ENCODE measurements around the gene LGALS9.

Gene LGALS9

DNA sequence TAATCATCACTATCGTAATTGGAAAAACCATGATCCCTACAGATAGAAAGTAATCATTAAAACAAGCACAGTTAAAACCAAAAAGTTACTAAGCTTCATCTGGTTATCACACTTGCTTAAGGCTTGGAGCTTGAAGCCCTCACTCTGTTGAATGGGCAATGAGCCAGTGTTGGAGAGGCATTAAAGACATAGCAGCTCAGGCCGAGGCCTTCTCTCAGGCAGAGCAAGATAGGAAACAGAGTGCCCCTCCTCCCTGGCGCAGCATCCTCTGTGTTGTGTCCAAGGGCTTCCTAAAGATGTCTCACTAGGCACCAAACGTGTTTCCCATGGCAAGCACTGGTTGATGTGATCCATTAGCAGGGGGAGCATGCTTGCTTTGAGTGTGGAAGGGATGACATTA is 34.9 kb upstream of the LGALS9 start:
- H3K4me3 ChIP-seq (ENCODE audit: low read depth in 1 of 2, low read length in 2 of 2): no peak overlapping the region
- peaks cover 11 to 36% of the 10 kb centered on the region in 2 donors for H3K36me3 ChIP-seq (ENCODE audit: control insufficient read depth in 1 of 2, insufficient read depth in 2 of 2, low read length in 2 of 2)
- no peaks in the 10 kb centered on the region for H3K9me3 ChIP-seq (ENCODE audit: control insufficient read depth in 1 of 2, low read length in 2 of 2)
- no peak overlapping the region for H3K27ac ChIP-seq (ENCODE audit: low read length)
- no peaks in the 10 kb centered on the region for H3K4me1 ChIP-seq (ENCODE audit: control insufficient read depth in 1 of 2, insufficient read depth in 2 of 2, low read length in 2 of 2)
- no peaks in the 10 kb centered on the region for H3K27me3 ChIP-seq (ENCODE audit: low read depth, low read length)

DNA sequence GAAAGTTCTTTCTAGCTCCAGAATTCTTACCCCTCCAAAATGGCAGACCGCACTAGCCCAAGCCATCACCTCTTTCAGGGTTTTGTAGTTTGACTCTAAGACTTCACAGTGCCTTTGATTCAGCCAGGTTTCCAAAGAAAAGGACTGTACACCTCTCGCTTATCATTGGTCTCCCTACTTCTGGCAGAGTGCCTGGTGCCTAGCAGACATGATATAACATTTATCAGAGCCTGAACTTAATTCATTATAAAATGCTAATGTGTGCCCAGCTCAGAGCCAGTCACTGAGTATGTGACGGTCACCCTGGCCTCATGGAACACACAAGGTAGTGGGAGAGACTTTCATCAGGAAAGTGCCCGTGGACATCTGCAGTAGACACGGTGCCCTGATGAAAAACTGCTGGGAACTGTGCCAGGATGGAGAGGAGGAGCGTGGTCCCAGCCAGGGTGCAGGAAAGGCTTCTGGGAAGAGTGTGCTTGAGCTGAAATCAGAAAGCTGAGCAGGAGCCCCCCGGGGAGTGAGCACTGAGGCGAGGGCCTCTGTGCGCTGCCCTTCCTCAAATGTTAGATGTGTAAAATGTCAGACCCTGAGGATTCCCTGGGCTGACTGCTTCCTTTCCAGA is 34.3 kb upstream of the LGALS9 start:
- H3K4me3 ChIP-seq (ENCODE audit: low read depth in 1 of 2, low read length in 2 of 2): no peak overlapping the region
- H3K36me3 ChIP-seq (ENCODE audit: control insufficient read depth in 1 of 2, insufficient read depth in 2 of 2, low read length in 2 of 2): peaks cover 11 to 34% of the 10 kb centered on the region in 2 donors
- no peaks in the 10 kb centered on the region for H3K4me1 ChIP-seq (ENCODE audit: control insufficient read depth in 1 of 2, insufficient read depth in 2 of 2, low read length in 2 of 2)
- no peaks in the 10 kb centered on the region for H3K9me3 ChIP-seq (ENCODE audit: control insufficient read depth in 1 of 2, low read length in 2 of 2)
- H3K27me3 ChIP-seq (ENCODE audit: low read depth, low read length): no peaks in the 10 kb centered on the region
- no peak overlapping the region for H3K27ac ChIP-seq (ENCODE audit: low read length)

GRCh38 chr17:27597188-27597580 is 33.8 kb upstream of the LGALS9 start:
- peaks cover 0 to 3% of the 10 kb centered on the region in 2 donors for H3K4me1 ChIP-seq (ENCODE audit: control insufficient read depth in 1 of 2, insufficient read depth in 2 of 2, low read length in 2 of 2)
- no peak overlapping the region for H3K27ac ChIP-seq (ENCODE audit: low read length)
- H3K27me3 ChIP-seq (ENCODE audit: low read depth, low read length): no peaks in the 10 kb centered on the region
- no peaks in the 10 kb centered on the region for H3K9me3 ChIP-seq (ENCODE audit: control insufficient read depth in 1 of 2, low read length in 2 of 2)
- peaks cover 11 to 29% of the 10 kb centered on the region in 2 donors for H3K36me3 ChIP-seq (ENCODE audit: control insufficient read depth in 1 of 2, insufficient read depth in 2 of 2, low read length in 2 of 2)
- H3K4me3 ChIP-seq (ENCODE audit: low read depth in 1 of 2, low read length in 2 of 2): no peak overlapping the region

GRCh38 chr17:27597783-27598320 is 33.1 kb upstream of the LGALS9 start:
- Histone ChIP-seq H3K4me1 (ENCODE audit: control insufficient read depth in 1 of 2, insufficient read depth in 2 of 2, low read length in 2 of 2) (peaks cover 0 to 3% of the 10 kb centered on the region in 2 donors), H3K27me3 (ENCODE audit: low read depth, low read length) (no peaks in the 10 kb centered on the region), H3K27ac (ENCODE audit: low read length) (no peak overlapping the region), H3K36me3 (ENCODE audit: control insufficient read depth in 1 of 2, insufficient read depth in 2 of 2, low read length in 2 of 2) (peaks cover 11 to 23% of the 10 kb centered on the region in 2 donors), H3K4me3 (ENCODE audit: low read depth in 1 of 2, low read length in 2 of 2) (no peak overlapping the region), H3K9me3 (ENCODE audit: control insufficient read depth in 1 of 2, low read length in 2 of 2) (no peaks in the 10 kb centered on the region)

DNA sequence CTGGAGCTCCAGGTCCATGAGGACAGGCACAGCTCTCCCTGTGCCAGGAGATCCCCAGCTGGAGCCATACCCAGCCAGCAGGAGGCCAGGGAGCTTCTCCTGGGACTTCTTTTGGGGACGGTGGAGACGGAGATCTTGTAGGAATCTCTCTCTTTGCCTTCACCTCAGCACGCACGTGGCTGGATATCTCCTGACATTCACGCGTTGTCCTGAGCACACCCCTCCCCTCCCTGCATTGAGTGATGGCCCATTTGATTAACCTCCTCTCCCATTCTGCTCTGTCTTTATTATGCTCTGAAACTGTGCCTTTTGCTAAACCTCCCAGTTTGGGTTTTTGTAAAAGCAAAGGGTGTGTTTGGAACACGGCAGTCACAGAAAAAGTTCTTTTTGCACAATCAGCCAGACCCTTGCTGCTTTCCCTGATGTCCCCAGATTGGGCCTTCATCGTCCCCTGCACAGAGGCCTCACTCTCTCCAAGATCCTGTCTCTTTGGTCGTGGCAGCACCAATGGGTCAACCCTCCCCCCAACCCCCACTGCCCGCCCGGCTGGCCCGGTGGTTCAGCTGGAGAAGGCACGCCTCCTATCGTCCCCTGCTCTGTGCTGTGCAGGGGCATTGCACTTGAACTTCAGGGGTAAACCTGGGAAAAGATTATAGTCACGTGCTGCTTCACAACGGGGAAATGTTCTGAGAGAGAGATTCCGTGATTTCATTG is 32.5 kb upstream of the LGALS9 start:
- Histone ChIP-seq H3K4me3 (ENCODE audit: low read depth in 1 of 2, low read length in 2 of 2) (no peak overlapping the region), H3K27ac (ENCODE audit: low read length) (no peak overlapping the region), H3K27me3 (ENCODE audit: low read depth, low read length) (no peaks in the 10 kb centered on the region), H3K4me1 (ENCODE audit: control insufficient read depth in 1 of 2, insufficient read depth in 2 of 2, low read length in 2 of 2) (peaks cover 0 to 3% of the 10 kb centered on the region in 2 donors), H3K36me3 (ENCODE audit: control insufficient read depth in 1 of 2, insufficient read depth in 2 of 2, low read length in 2 of 2) (peaks cover 11 to 20% of the 10 kb centered on the region in 2 donors), H3K9me3 (ENCODE audit: control insufficient read depth in 1 of 2, low read length in 2 of 2) (no peaks in the 10 kb centered on the region)

DNA sequence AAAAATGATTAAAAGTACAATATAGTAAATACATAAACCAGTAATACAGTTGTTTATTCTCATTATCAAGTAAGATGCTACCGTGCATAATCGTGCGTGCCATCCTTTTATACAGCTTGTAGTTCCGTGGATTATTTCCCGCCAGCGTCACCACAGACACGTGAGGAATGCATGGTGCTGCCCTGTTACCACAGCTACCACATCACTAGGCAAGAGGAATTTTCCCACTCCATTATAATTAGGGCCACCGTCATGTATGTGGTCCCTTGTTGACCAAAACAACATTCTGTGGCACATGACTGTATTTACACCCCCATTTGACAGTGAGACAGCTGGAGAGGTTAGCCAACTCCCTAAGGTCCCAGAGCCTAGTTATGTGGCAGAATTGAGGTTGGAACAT is 30.5 kb upstream of the LGALS9 start:
- H3K36me3 ChIP-seq (ENCODE audit: control insufficient read depth in 1 of 2, insufficient read depth in 2 of 2, low read length in 2 of 2): peaks cover 19 to 39% of the 10 kb centered on the region in 2 donors
- peaks cover 0 to 3% of the 10 kb centered on the region in 2 donors for H3K4me1 ChIP-seq (ENCODE audit: control insufficient read depth in 1 of 2, insufficient read depth in 2 of 2, low read length in 2 of 2)
- H3K27me3 ChIP-seq (ENCODE audit: low read depth, low read length): no peaks in the 10 kb centered on the region
- H3K27ac ChIP-seq (ENCODE audit: low read length): no peak overlapping the region
- H3K4me3 ChIP-seq (ENCODE audit: low read depth in 1 of 2, low read length in 2 of 2): no peak overlapping the region
- H3K9me3 ChIP-seq (ENCODE audit: control insufficient read depth in 1 of 2, low read length in 2 of 2): no peaks in the 10 kb centered on the region

DNA sequence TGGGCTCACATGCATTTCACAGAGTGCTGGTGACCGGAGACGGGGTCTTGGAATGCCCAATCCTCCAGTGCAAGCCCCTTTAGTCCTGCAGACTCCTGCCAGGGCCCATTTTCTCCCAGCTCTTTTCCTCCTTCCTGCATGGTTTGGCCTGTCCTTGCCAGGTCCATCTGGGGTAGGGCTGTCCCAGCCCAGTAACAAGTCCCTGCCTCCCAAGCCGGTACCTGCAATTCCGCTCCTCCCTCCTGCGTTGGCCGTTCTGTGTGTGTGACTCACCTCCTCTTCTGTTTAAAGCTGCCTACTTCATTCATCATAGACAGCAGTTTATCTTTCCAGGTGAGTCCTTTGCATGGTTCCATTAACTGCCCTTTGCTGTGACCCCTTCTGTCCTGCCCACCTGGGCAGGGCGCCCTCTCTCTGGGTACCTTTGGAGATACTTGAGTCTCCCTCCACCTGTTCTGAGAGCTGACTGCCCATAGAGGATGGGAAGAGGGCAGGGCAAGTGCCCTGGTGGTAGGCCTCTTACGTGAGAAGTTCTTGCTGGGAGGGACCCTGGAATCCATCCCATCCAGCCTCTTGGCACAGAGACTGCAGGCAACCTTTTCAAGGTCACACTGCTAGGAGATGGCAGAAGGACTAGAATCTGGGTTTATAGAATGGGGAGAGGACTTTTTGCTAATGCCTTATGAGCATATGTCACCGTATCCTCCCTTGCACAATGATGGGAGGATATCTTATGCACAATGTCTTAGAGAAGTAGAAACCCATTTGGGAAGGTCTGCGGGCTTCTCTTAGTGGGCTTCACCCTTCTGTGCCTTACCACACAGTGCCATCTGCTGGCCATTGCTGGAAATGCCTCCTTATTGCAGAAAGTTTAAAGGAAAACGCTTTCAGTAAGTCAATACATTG is 29.7 kb upstream of the LGALS9 start:
- no peak overlapping the region for H3K4me3 ChIP-seq (ENCODE audit: low read depth in 1 of 2, low read length in 2 of 2)
- H3K36me3 ChIP-seq (ENCODE audit: control insufficient read depth in 1 of 2, insufficient read depth in 2 of 2, low read length in 2 of 2): peaks cover 19 to 47% of the 10 kb centered on the region in 2 donors
- no peaks in the 10 kb centered on the region for H3K27me3 ChIP-seq (ENCODE audit: low read depth, low read length)
- no peaks in the 10 kb centered on the region for H3K9me3 ChIP-seq (ENCODE audit: control insufficient read depth in 1 of 2, low read length in 2 of 2)
- peaks cover 0 to 3% of the 10 kb centered on the region in 2 donors for H3K4me1 ChIP-seq (ENCODE audit: control insufficient read depth in 1 of 2, insufficient read depth in 2 of 2, low read length in 2 of 2)
- no peak overlapping the region for H3K27ac ChIP-seq (ENCODE audit: low read length)

GRCh38 chr17:27601975-27602302 is 29.0 kb upstream of the LGALS9 start:
- no peaks in the 10 kb centered on the region for H3K27me3 ChIP-seq (ENCODE audit: low read depth, low read length)
- no peak overlapping the region for H3K4me3 ChIP-seq (ENCODE audit: low read depth in 1 of 2, low read length in 2 of 2)
- H3K9me3 ChIP-seq (ENCODE audit: control insufficient read depth in 1 of 2, low read length in 2 of 2): no peaks in the 10 kb centered on the region
- H3K27ac ChIP-seq (ENCODE audit: low read length): no peak overlapping the region
- H3K36me3 ChIP-seq (ENCODE audit: control insufficient read depth in 1 of 2, insufficient read depth in 2 of 2, low read length in 2 of 2): peaks cover 19 to 46% of the 10 kb centered on the region in 2 donors
- peaks cover 0 to 3% of the 10 kb centered on the region in 2 donors for H3K4me1 ChIP-seq (ENCODE audit: control insufficient read depth in 1 of 2, insufficient read depth in 2 of 2, low read length in 2 of 2)

DNA sequence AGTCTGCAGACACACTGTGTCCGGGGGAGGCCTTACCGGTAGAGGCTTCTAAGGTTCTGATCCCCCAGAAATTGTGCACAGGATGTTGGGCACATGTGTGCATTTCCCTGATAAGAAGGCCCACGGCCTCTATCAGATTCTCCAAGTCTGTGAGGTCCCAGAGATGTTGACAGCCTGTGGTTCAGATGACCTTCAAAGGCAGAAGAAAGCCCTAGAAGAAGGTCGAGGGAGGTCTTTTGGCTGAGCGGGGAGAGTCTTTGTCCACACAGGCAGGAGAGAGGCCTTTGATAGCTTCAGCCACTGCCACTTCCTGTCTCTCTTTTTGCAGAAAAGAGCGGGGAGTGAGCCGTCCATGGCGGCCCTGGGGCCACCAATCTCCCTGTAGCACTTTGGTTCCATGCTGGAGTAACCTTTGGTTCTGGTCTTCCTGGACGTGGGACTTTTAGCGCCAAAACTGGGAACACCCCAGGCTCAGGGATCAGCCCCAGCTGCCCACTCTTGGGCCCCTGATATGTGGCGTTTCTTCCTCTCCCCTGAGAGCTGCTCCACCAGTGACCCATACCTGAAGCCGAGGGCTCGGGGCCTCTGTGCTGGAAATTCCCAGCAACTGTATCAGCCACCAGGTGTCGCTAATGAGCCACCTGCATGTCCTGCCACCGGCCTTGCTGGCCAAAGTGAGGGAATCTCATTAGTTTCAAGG is 28.1 kb upstream of the LGALS9 start:
- Histone ChIP-seq H3K36me3 (ENCODE audit: control insufficient read depth in 1 of 2, insufficient read depth in 2 of 2, low read length in 2 of 2) (peaks cover 18 to 45% of the 10 kb centered on the region in 2 donors), H3K9me3 (ENCODE audit: control insufficient read depth in 1 of 2, low read length in 2 of 2) (no peaks in the 10 kb centered on the region)

DNA sequence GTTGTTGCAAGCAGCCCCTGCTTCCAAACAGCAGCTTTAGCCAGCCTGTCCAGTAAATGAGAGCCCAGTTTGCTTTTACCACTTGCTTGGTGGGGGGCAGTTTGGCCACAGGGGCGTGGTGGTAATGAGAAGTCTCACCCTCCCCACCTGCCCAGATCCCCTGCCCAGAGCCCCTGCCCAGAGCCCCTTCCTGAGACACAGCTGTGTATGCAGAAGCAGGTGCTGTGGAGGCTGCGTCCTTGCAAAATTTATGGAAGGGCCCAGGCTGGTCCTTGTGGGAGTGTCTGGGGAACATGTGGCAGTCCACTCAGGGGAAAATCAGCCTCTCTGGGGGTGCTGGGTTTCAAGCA is 27.6 kb upstream of the LGALS9 start:
- peaks cover 0 to 3% of the 10 kb centered on the region in 2 donors for H3K4me1 ChIP-seq (ENCODE audit: control insufficient read depth in 1 of 2, insufficient read depth in 2 of 2, low read length in 2 of 2)
- H3K9me3 ChIP-seq (ENCODE audit: control insufficient read depth in 1 of 2, low read length in 2 of 2): no peaks in the 10 kb centered on the region
- no peak overlapping the region for H3K27ac ChIP-seq (ENCODE audit: low read length)
- peaks cover 21 to 45% of the 10 kb centered on the region in 2 donors for H3K36me3 ChIP-seq (ENCODE audit: control insufficient read depth in 1 of 2, insufficient read depth in 2 of 2, low read length in 2 of 2)
- H3K4me3 ChIP-seq (ENCODE audit: low read depth in 1 of 2, low read length in 2 of 2): no peak overlapping the region
- H3K27me3 ChIP-seq (ENCODE audit: low read depth, low read length): no peaks in the 10 kb centered on the region

More for the DNA sequence above, 28.1 kb upstream of the LGALS9 start:
- Histone ChIP-seq H3K4me3 (ENCODE audit: low read depth in 1 of 2, low read length in 2 of 2) (no peak overlapping the region), H3K27ac (ENCODE audit: low read length) (no peak overlapping the region), H3K4me1 (ENCODE audit: control insufficient read depth in 1 of 2, insufficient read depth in 2 of 2, low read length in 2 of 2) (peaks cover 0 to 3% of the 10 kb centered on the region in 2 donors), H3K27me3 (ENCODE audit: low read depth, low read length) (no peaks in the 10 kb centered on the region)

All from muscle layer of duodenum (tissue), 2 donors.